HEK293 (cell line): ENCODE data around the gene SCAF4.

ENCODE experiments used
- CTCF ChIA-PET: fragments of 350-600 bp; formaldehyde crosslinking; extraction: SDS; loops from one replicate; lab custom pipeline; 2021; ENCODE audit warnings: antibody characterized with exemption; lab: Yijun Ruan, JAX
- POLR2A ChIA-PET: fragments of 300-600 bp; formaldehyde crosslinking; extraction: SDS; loops from one replicate; lab custom pipeline; 2020; ENCODE audit warnings: antibody characterized with exemption, inconsistent platforms; lab: Yijun Ruan, JAX
- H3K27ac ChIP-seq: fragments of 200-500 bp; sonication (Bioruptor generic); 2 replicates; pipeline ENCODE4 v1.5.1; 2014; ENCODE audit warnings: low read depth, low read length, control low read depth, inconsistent platforms; ENCODE audit errors: extremely low read depth
- H3K36me3 ChIP-seq, 2 experiments: fragments of 200-500 bp in 1 of 2; sonication (Bioruptor generic) in 1 of 2; 1 replicate in 1 of 2; 2 replicates in 1 of 2; pipeline ENCODE4 v1.5.1; 2014 to 2017; ENCODE audit warnings: inconsistent platforms in 2 of 2, low read length in 2 of 2; ENCODE audit not compliant: control insufficient read depth in 2 of 2, insufficient read depth in 1 of 2
- H3K4me1 ChIP-seq: fragments of 200-500 bp; sonication (Bioruptor generic); 2 replicates; pipeline ENCODE4 v1.5.1; 2014; ENCODE audit warnings: mild to moderate bottlenecking, low read length, inconsistent platforms; ENCODE audit not compliant: control insufficient read depth, insufficient read depth
- H3K4me3 ChIP-seq: 2 replicates; pipeline ENCODE4 v1.5.1; 2011; ENCODE audit warnings: low read depth, mild to moderate bottlenecking, control low read depth, low read length, moderate library complexity
- H3K9me3 ChIP-seq: fragments of 200-500 bp; sonication (Bioruptor generic); 2 replicates; pipeline ENCODE4 v1.5.1; 2014; ENCODE audit warnings: low read depth, low read length, inconsistent platforms; ENCODE audit not compliant: control insufficient read depth, insufficient read depth
- HOXC10 ChIP-seq: sonication (generic); formaldehyde crosslinking; IDR thresholded peaks from 2 replicates; pipeline ENCODE4 v1.8.1; 2023; ENCODE audit warnings: mild to moderate bottlenecking, missing genetic modification reagents
- INSM2 ChIP-seq: fragments of 450-650 bp; formaldehyde crosslinking; IDR thresholded peaks from 2 replicates; pipeline ENCODE4 v1.5.1; 2016; ENCODE audit warnings: missing biosample characterization, missing genetic modification characterization
- MEIS1 ChIP-seq: sonication (generic); formaldehyde crosslinking; IDR thresholded peaks from 2 replicates; pipeline ENCODE4 v1.8.1; 2022; ENCODE audit warnings: missing genetic modification reagents, mild to moderate bottlenecking, borderline replicate concordance
- PRDM6 ChIP-seq: fragments of 450-650 bp; formaldehyde crosslinking; IDR thresholded peaks from 2 replicates; pipeline ENCODE4 v1.5.1; 2017; ENCODE audit warnings: missing biosample characterization, missing genetic modification characterization
- SP2 ChIP-seq: fragments of 450-650 bp; formaldehyde crosslinking; IDR thresholded peaks from 2 replicates; pipeline ENCODE4 v1.5.1; 2016; ENCODE audit warnings: missing biosample characterization, missing genetic modification characterization
- SP7 ChIP-seq: fragments of 450-650 bp; formaldehyde crosslinking; IDR thresholded peaks from 2 replicates; pipeline ENCODE4 v1.5.1; 2016; ENCODE audit warnings: missing biosample characterization, missing genetic modification characterization
- ZBTB7A ChIP-seq: fragments of 450-650 bp; formaldehyde crosslinking; IDR thresholded peaks from 2 replicates; pipeline ENCODE4 v1.5.1; 2016; ENCODE audit warnings: low read depth, missing biosample characterization, missing genetic modification characterization
- ZNF184 ChIP-seq: fragments of 450-650 bp; IDR thresholded peaks from 2 replicates; pipeline ENCODE4 v1.5.1; 2018; ENCODE audit warnings: missing biosample characterization, mild to moderate bottlenecking, missing genetic modification characterization
- ZNF2 ChIP-seq: fragments of 450-650 bp; formaldehyde crosslinking; IDR thresholded peaks from 2 replicates; pipeline ENCODE4 v1.5.1; 2016; ENCODE audit warnings: missing biosample characterization, missing genetic modification characterization
- ZNF239 ChIP-seq: fragments of 450-650 bp; formaldehyde crosslinking; IDR thresholded peaks from 2 replicates; pipeline ENCODE4 v1.5.1; 2016; ENCODE audit warnings: missing biosample characterization, missing genetic modification characterization
- ZNF24 ChIP-seq: fragments of 450-650 bp; formaldehyde crosslinking; IDR thresholded peaks from 2 replicates; pipeline ENCODE4 v1.5.1; 2016; ENCODE audit warnings: missing biosample characterization, missing genetic modification characterization
- ZNF335 ChIP-seq: fragments of 450-650 bp; formaldehyde crosslinking; conservative IDR thresholded peaks from 2 replicates; pipeline ENCODE4 v1.5.1; 2016; ENCODE audit warnings: missing biosample characterization, missing genetic modification characterization
- ZNF555 ChIP-seq: fragments of 450-650 bp; formaldehyde crosslinking; conservative IDR thresholded peaks from 2 replicates; pipeline ENCODE4 v1.5.1; 2017; ENCODE audit warnings: missing biosample characterization, mild to moderate bottlenecking, missing genetic modification characterization, inconsistent platforms
- ZNF560 ChIP-seq: fragments of 450-650 bp; formaldehyde crosslinking; IDR thresholded peaks from 2 replicates; pipeline ENCODE4 v1.5.1; 2017; ENCODE audit warnings: missing biosample characterization, missing genetic modification characterization, borderline replicate concordance
- ZNF561 ChIP-seq: fragments of 450-650 bp; IDR thresholded peaks from 2 replicates; pipeline ENCODE4 v1.5.1; 2018; ENCODE audit warnings: missing biosample characterization, missing genetic modification characterization, borderline replicate concordance
- ZNF571 ChIP-seq: fragments of 450-650 bp; formaldehyde crosslinking; IDR thresholded peaks from 2 replicates; pipeline ENCODE4 v1.5.0; 2017; ENCODE audit warnings: missing biosample characterization, missing genetic modification characterization
- ZNF585B ChIP-seq: fragments of 450-650 bp; formaldehyde crosslinking; IDR thresholded peaks from 2 replicates; pipeline ENCODE4 v1.5.1; 2016; ENCODE audit warnings: missing biosample characterization, missing genetic modification characterization
- ZNF600 ChIP-seq: fragments of 450-650 bp; formaldehyde crosslinking; IDR thresholded peaks from 2 replicates; pipeline ENCODE4 v1.5.1; 2016; ENCODE audit warnings: missing biosample characterization, missing genetic modification characterization
- ZNF621 ChIP-seq: fragments of 450-650 bp; formaldehyde crosslinking; IDR thresholded peaks from 2 replicates; pipeline ENCODE4 v1.5.1; 2017; ENCODE audit warnings: missing biosample characterization, missing genetic modification characterization
- ZSCAN23 ChIP-seq: fragments of 450-650 bp; formaldehyde crosslinking; IDR thresholded peaks from 2 replicates; pipeline ENCODE4 v1.5.1; 2016; ENCODE audit warnings: missing biosample characterization, missing genetic modification characterization
- TF ChIP-seq, protein P1 (sequence below): fragments of 450-650 bp; formaldehyde crosslinking; IDR thresholded peaks from 2 replicates; pipeline ENCODE4 v1.5.1; 2016; ENCODE audit warnings: missing biosample characterization, missing genetic modification characterization
- TF ChIP-seq, protein P2 (sequence below): fragments of 450-650 bp; formaldehyde crosslinking; IDR thresholded peaks from 2 replicates; pipeline ENCODE4 v1.5.1; 2017; ENCODE audit warnings: missing biosample characterization, missing genetic modification characterization
- TF ChIP-seq, protein P3 (sequence below): fragments of 450-650 bp; formaldehyde crosslinking; IDR thresholded peaks from 2 replicates; pipeline ENCODE4 v1.5.1; 2016; ENCODE audit warnings: missing biosample characterization, missing genetic modification characterization

The SCAF4 gene

DNA sequence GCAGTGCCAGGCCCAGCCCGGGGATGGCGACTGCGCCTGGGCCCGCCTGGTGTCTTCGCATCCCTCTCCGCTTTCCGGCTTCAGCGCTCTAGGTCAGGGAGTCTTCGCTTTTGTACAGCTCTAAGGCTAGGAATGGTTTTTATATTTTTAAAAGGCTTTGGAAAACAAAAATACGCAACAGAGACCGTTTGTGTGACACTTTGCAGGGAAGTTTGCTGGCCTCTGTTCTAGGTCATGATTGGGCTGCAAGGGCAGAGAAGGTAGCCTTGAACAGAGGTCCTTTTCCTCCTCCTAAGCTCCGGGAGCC lies 71.7 kb downstream of the SCAF4 start:
- no peak for TF ChIP-seq ZNF561 (tag by site-specific recombination)
- TF ChIP-seq, protein P1, sequence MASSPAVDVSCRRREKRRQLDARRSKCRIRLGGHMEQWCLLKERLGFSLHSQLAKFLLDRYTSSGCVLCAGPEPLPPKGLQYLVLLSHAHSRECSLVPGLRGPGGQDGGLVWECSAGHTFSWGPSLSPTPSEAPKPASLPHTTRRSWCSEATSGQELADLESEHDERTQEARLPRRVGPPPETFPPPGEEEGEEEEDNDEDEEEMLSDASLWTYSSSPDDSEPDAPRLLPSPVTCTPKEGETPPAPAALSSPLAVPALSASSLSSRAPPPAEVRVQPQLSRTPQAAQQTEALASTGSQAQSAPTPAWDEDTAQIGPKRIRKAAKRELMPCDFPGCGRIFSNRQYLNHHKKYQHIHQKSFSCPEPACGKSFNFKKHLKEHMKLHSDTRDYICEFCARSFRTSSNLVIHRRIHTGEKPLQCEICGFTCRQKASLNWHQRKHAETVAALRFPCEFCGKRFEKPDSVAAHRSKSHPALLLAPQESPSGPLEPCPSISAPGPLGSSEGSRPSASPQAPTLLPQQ (tag by site-specific recombination) = 0 out of 2 replicates have a peak, but pooled peaks have one; percentile 10
- no peak for TF ChIP-seq ZNF571 (tag by site-specific recombination)
- peak; percentile 16; the same call in 1 of the 2 replicates for TF ChIP-seq ZNF2 (tag by site-specific recombination)
- no peak for TF ChIP-seq ZBTB7A (tag by site-specific recombination)
- TF ChIP-seq MEIS1 (CRISPR knock-in tag) = no peak
- 0 out of 2 replicates have a peak, but pooled peaks have one; percentile 35 for TF ChIP-seq ZNF184 (tag by site-specific recombination)
- TF ChIP-seq ZNF335 (tag by site-specific recombination) = peak; percentile 92
- no peak for TF ChIP-seq ZSCAN23
- Histone ChIP-seq H3K4me1 (0 out of 2 replicates have a peak, but pooled peaks cover 2% of the 10 kb centered on the region), H3K36me3 (peaks cover 16 to 24% of the 10 kb centered on the region in 2 experiments; a peak in 2 of 3 replicates), H3K27ac (peak overlapping the region; percentile 89; the same call in 1 of the 2 replicates), H3K4me3 (peak overlapping the region; percentile 89), H3K9me3 (no peaks in the 10 kb centered on the region)
- ChIA-PET CTCF (interaction anchor here (0.8 kb wide), 1 partner anchor 9 kb away, joined by 3 read pairs; no protein-coding TSS in a partner anchor), POLR2A (interaction anchor here (0.6 to 1.0 kb wide), 2 partner anchors 9 to 74 kb away, joined by 3 read pairs; no protein-coding TSS in a partner anchor)

DNA sequence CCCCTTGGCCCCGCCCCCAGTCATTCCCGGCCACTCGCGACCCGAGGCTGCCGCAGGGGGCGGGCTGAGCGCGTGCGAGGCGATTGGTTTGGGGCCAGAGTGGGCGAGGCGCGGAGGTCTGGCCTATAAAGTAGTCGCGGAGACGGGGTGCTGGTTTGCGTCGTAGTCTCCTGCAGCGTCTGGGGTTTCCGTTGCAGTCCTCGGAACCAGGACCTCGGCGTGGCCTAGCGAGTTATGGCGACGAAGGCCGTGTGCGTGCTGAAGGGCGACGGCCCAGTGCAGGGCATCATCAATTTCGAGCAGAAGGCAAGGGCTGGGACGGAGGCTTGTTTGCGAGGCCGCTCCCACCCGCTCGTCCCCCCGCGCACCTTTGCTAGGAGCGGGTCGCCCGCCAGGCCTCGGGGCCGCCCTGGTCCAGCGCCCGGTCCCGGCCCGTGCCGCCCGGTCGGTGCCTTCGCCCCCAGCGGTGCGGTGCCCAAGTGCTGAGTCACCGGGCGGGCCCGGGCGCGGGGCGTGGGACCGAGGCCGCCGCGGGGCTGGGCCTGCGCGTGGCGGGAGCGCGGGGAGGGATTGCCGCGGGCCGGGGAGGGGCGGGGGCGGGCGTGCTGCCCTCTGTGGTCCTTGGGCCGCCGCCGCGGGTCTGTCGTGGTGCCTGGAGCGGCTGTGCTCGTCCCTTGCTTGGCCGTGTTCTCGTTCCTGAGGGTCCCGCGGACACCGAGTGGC lies 72.2 kb downstream of the SCAF4 start, which contains the start of gene SOD1:
Gene SOD1, plus strand, starts transcription at position 158 of the 723 bp plus-strand sequence. Its CDS starts 77 bp downstream, at position 235.
- peak within 1 kb of the TSS; percentile 89 for H3K27ac ChIP-seq
- no peaks in the 10 kb centered on the region for H3K9me3 ChIP-seq
- ChIA-PET POLR2A (interaction anchor here (1.0 kb wide), 1 partner anchor 9 kb away, joined by 3 read pairs; no protein-coding TSS in a partner anchor), CTCF (interaction anchor here (0.8 kb wide), 1 partner anchor 9 kb away, joined by 3 read pairs; no protein-coding TSS in a partner anchor)
- 0 out of 2 replicates have a peak, but pooled peaks cover 2% of the 10 kb centered on the region for H3K4me1 ChIP-seq
- peaks cover 16 to 23% of the 10 kb centered on the region in 2 experiments; a peak in 2 of 3 replicates for H3K36me3 ChIP-seq
- H3K4me3 ChIP-seq = peak within 1 kb of the TSS; percentile 89
- peak; percentile 87 for TF ChIP-seq SP7
- TF ChIP-seq ZNF621 (tag by site-specific recombination) = no peak
- TF ChIP-seq ZNF555 = no peak
- TF ChIP-seq SP2 (tag by site-specific recombination) = peak; percentile 91
- TF ChIP-seq, protein P2, sequence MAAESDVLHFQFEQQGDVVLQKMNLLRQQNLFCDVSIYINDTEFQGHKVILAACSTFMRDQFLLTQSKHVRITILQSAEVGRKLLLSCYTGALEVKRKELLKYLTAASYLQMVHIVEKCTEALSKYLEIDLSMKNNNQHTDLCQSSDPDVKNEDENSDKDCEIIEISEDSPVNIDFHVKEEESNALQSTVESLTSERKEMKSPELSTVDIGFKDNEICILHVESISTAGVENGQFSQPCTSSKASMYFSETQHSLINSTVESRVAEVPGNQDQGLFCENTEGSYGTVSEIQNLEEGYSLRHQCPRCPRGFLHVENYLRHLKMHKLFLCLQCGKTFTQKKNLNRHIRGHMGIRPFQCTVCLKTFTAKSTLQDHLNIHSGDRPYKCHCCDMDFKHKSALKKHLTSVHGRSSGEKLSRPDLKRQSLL (tag by site-specific recombination) = 0 out of 2 replicates have a peak, but pooled peaks have one; percentile 3
- TF ChIP-seq PRDM6 (tag by site-specific recombination) = no peak
- TF ChIP-seq ZNF585B = no peak; the same call in 1 of the 2 replicates
- TF ChIP-seq, protein P3, sequence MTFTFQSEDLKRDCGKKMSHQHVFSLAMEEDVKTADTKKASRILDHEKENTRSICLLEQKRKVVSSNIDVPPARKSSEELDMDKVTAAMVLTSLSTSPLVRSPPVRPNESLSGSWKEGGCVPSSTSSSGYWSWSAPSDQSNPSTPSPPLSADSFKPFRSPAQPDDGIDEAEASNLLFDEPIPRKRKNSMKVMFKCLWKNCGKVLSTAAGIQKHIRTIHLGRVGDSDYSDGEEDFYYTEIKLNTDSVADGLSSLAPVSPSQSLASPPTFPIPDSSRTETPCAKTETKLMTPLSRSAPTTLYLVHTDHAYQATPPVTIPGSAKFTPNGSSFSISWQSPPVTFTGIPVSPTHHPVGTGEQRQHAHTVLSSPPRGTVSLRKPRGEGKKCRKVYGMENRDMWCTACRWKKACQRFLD = no peak
- no peak for TF ChIP-seq ZNF24
- no peak for TF ChIP-seq HOXC10 (CRISPR knock-in tag)
- TF ChIP-seq, protein P1 (tag by site-specific recombination) = peak; percentile 73
- peak; percentile 69; the same call in 1 of the 2 replicates for TF ChIP-seq INSM2 (tag by site-specific recombination)
- no peak for TF ChIP-seq ZNF560 (tag by site-specific recombination)
- TF ChIP-seq ZNF600 = peak; percentile 72
- peak; percentile 74; the same call in 1 of the 2 replicates for TF ChIP-seq ZNF239 (tag by site-specific recombination)
